HG03108 (cell line): Measurements from ENCODE around the gene GABRB2.

ENCODE experiments used
- ATAC-seq: cut with Tn5 transposase; IDR thresholded peaks from one replicate; pipeline ENCODE4 v1.9.1; 2021; ENCODE audit warnings: moderate library complexity; ENCODE audit not compliant: unreplicated experiment

The GABRB2 gene

DNA sequence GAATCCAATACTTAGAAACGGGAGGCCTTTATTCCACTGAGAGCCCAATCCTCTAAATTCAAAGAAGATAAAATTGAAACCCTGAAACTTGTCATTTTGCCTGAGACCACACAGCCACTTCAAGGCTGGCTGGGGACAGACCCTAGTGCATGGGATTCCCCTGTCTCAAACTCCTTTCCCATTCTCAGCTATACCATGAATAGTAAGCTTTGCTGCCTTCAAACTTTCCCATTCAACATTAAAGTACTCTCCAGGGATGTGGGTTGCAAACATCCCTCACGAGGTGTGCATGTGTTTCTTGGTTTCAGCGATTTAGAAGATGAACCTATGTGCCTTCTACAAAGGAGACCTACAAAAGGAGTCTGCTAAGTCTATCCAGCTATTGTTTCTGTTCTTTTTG is 64.6 kb downstream of the GABRB2 start:
- no peak for ATAC-seq

DNA sequence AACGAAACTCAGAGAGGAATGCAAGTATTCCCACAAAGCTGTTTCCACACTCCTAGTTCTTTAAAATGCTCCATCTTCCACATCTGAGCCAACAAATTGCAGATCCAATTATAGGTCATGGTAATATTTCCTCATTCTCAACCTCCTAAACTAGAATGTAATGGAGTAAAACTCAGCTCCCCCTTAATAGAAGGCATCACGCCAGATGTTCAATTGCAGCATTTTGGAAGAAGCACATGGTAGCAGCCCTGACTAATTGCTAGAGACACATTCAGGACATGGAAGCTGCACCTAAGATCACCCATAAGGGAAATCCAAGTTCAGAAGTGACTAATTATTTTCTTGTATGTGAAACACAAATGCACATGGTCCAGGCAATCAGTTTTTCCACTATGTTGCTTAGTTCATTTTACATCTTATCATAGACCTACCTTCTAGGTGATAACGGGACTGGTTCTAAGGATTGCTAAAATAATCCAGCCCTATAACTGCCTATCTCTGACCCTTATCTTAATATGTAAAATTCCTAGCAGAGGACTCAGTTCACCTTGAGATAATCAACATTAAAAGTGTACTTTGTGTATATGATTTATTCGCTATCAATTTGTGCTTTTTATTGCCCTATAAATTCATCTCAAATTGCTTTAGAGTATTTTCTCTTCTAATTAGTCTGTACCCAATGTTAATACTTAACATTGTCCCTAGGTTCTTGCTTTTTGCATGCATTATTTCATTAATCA is 75.1 kb downstream of the GABRB2 start:
- no peak for ATAC-seq

DNA sequence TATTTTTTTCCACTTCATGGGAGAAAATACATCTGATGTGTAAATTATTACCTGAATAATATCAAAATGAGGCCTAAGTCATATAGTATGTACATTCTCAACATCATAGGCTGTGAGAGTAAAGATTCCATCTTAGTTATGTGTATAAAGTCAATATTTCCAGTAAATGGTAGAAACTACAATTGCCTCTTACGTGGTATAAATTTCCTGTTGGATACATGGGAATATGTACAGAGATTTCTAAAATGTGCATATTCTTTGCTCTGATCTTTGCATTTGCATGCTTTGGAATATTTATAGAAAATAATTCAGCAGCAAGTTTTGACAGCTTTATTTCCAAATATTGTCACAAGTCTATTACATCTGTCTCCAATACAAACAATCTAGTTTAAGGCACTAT is 78.8 kb downstream of the GABRB2 start:
- ATAC-seq: no peak

DNA sequence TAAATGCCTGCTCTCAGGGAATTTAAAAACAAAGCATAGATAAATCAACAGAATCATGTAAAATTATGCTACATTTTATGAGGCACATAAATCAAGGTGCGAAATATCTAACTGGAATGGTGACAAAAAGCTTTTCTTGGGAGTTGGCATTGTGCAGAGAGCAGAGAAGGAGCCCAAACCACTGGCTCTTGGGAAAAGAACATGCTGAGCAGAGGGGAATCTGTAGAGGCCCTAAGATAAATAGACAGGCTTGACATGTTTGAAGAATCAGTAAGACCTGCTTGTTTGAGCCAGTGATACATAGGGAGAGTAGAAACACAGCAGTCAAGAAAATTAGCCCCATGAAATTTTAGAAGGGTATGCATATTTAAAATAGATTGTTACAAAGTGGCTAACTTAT is 85.8 kb downstream of the GABRB2 start:
- no peak for ATAC-seq

DNA sequence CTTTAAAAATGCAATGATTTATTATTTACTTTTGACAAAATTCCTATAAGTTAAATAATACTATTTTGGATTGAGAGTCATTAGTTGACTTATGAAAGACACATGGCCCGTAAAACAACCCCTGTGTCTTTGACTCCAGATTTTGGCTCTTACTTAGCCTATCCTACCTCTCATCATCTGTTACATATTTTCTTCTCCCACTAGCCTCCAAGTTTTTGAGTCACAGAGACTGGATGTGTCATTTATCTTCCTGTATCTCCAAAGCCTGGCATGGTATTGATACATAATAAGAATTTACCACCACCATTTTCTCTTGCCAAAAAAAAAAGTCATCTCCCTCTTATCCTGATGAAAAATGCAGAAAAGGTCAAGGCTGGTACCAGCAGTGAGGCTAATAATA is 99.9 kb downstream of the GABRB2 start:
- ATAC-seq: no peak

DNA sequence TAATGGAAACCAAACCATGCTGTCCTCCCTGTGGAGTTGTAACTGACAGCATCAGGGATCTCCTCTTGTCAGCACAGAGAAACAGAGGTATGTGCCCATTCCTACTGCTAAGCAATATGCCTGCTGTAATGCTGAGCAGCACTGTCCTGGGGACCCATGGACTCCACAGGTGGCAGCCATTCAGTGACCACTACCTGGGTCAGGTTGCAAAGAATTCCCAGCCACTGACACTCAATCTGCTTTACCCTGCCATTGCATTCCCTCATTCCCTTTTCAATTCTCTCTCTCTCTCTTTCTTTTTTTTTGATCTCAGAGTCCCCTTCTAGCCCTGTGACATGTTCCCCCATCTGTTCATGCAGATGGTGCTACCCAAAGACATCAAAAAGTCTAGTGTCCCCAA is 104.1 kb downstream of the GABRB2 start:
- ATAC-seq: no peak

DNA sequence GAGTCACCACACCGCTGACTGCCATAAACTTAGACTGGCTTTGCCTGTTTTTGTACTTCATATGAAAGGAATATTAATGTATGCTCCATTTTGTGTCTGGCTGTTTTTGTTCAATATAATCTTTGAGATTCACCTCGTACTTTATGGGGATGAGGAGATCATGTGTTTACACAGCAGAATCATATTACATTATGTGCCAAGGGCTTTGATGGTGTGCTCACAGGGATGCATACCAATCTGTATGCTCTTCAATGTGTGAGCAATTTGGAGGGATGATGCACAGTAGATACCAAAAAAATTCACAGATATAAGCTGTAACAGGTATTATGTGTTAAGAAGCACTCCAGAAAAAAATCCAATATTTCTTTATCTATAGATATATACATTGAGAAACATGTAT is 113.7 kb downstream of the GABRB2 start:
- no peak for ATAC-seq

DNA sequence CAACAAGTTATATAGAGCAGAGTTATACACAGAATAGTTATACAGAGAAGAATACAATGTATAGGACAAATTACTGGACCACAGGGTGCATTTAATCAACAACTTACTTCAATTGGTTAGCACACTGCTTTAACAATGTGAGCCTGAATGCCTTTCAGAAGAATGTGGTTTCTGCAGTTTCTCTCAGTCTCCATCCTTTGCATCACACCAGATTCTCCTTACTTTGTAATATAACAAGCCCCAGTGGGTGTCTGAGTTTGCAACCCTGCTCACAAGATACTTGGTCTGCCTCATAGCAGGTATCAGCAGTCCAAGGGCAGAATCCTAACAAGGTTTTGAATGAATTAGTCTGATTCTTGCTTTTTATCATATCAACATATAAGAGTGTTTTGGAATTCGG is 114.6 kb downstream of the GABRB2 start:
- no peak for ATAC-seq

DNA sequence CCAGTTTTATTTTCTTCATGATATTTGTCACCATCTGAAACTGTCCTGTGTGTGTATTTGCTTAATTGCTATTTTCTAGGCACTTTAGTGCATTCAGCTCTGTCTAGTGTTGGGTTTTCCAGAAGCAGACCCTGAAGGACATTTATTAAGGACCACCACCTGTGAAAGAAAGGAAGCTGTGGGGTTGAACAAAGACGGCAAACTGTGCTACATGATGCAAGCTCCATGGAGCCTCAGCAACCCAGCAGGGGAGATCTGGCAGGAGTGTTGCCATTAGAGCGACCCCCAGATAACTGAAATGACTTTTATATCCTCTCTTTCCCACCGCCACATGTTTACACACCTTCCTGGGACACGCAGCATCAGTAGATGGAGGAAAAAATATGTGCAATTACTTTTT is 125.5 kb downstream of the GABRB2 start:
- ATAC-seq: no peak

DNA sequence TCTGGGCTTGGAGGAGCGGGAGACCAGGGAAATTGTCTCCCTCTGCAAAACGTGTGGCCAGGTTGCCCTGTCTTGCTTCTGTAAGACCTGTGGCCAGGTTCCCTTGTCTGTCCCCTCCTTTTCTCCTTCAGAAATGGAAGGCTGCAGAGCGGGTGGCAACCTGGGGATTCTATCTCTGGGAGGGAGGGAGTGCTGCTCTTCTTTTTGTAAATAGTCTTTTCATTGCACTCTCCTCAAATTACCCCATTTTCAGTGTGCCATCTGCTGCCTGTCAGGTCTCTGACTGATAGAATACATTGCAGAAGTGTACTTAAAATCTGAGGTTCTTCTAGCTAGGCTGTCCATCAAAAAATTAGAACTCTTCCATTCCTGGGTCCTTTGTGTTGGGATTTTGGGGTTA is 126.0 kb downstream of the GABRB2 start:
- no peak for ATAC-seq

DNA sequence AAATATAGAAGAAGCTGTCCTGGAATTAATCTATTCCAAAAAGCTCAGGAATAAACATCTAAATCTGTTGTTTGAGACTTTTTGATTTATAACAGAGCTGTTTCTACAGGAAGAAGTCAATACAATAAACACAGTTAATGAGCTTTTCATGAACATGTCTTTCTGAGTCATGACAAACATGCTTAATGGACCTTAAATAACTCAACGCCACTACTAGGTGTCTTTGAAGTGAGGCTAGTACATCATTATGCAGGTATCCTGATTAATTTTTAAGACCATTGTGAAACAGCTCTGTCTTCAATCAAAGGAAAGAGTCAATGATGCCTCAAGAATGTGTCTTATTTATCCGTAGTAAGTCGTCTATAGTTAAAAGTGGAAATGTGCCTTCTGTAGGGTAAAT is 131.6 kb downstream of the GABRB2 start:
- ATAC-seq: no peak

DNA sequence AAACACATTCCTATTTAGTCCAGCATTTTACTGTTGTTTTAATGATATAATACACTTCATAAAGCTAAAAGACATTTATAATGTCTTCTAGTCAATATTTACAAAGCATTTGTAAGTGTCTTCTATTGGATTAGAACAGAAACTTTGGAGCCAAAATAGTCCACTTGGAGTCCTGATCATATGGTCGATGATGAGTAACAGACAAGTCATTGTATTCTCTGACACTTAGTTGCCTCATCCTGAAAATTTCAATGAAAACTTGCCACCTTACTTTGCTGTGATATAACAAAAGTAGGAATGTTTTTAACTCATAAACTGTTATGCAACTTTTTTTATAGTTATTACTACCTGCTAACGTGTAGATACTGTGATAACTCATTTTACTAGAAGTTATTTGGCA is 132.5 kb downstream of the GABRB2 start:
- no peak for ATAC-seq

DNA sequence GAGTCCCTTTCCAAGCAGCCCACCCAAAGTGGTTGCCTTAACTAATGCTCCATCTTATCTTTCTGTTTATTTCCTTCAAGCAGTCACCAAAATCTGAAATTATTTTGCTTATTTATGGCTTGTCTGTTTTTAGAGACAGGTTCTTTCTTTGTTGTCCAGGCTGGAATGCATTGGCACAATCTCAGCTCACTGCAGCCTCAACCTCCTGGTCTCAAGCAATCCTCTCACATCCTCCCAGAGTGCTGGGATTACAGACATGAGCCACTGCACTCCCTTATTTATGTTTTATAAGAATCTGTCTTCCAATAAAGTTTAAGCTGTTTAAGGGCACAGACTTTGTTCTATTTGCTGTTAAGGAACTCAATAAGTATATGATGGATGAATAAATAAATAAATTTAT is 133.7 kb downstream of the GABRB2 start:
- ATAC-seq: no peak

DNA sequence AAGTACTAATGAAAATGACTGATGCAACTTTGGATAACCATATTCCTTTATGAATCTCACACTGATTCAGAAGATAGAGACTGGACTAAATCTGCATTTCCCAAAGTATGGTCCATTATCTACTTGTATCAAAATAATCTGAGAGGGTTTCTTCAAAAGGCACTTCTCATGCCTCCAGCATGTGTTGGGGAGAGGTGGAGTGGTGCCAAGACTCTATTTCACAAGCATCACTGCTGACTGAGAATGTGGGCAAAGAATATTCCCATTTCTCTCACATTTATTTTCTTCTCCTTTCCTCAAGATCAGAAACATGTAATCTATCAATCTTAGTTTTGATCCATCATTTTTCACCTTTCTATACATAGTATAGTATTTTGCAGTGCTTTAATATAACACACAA is 135.4 kb downstream of the GABRB2 start:
- no peak for ATAC-seq

DNA sequence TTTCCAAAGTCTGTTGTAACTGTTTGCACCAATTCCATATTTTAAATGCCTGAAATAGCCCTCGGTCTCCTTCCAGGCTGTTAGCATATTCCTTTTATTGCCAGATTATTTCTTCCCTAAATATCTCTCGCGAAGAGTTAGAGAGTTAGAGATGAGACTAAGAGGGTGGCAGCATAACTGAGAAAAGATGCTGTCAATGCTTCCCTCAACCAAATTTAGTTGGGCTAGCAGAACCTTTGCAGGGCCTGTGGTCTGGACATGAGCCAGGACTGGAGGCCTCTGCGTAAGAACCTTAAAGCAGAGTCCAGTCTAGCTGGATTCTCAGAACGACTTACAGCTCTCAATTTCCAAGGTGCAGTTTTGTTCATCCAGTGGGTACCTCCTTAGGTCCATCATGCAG is 135.9 kb downstream of the GABRB2 start:
- no peak for ATAC-seq

DNA sequence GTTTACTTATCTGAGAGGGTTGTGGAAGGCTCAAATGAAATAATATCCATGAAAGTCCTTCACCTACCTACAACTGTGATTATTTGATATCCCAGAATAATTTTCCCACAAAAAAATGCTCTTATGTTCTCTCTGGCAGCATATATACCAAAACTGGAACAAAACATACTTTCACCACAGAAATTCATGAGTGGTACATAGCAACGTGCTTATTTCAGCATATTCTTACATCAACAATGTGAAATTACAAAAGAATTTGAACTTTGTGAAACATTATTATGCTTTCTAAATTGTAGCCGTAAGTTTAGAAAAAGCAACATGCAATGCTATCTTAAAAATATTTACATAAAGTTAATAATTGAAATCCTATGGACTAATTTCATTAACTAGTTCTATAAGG is 137.1 kb downstream of the GABRB2 start:
- no peak for ATAC-seq

DNA sequence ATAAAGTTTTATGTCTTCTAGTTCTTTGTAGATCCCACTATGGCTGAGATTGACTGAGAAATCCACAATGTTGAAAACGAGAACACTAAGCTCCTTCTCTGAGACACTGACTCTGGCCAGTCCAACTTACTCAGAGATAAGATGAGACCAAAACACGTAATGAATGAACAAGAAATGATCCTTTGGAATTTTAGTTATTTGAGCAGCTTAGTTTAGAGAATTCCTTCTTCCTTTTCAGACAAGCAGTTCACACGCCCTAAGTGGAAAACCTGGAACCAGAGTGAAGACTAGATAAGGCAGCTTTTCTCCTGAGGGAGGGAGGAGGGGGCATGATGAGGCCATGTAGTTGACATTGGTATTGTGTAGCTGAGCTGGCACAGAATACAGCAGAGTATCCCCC is 139.6 kb downstream of the GABRB2 start:
- ATAC-seq: no peak

DNA sequence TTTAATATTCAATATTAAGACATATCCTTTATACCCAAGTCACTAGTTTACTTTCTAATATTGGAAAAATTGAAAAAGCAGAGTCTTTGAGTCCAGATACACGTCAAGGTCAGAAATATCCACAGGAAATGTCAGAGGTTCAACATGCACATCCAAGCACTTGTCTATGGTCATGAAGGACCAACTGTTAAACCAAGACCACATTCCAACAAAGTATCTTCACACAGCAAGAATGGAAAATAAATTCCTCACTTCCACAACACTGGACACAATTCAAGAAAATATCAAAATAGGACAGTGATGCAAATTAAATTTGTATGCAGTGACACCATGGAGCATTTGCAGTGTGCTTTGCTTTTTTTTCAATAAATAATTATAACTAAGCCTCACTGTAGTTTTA is 142.5 kb downstream of the GABRB2 start:
- no peak for ATAC-seq

DNA sequence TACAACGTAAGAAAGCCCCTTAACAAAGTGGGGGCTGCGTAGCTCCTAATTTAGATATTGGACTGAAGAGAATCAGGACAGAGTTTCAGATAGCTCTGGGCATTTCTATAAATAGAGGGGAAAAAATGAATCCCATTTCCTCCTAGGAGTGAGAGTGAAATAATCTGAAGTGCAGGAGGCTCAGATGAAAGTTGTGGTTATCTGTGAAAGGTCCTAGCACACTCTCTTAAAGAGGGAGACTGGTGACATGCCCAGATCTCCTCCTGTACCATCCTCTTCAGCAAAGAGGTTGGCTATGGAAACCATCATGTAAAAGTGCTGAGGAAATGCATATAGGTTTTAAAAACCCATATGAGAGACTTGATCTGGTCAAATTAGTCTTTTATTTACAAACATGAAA is 143.4 kb downstream of the GABRB2 start:
- ATAC-seq: no peak

DNA sequence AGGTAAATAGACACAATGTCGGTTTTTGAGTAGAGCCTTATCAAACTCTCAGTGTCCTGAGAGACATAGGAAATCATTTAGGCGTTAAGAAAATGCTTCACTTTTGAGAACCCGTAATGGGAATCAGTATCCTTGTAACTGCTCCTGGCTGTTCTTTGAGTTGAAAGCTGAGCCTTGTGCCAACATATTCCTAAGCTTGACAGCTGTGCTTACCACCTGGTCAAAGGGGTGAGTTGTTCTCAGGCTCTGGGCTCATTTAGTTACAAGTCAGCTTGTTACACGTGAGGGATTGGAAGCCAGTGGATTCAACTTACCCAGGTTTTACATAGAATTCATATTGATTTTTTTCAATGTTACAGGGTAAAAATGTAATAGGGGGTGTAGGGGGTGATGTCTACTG is 145.9 kb downstream of the GABRB2 start:
- ATAC-seq: no peak

DNA sequence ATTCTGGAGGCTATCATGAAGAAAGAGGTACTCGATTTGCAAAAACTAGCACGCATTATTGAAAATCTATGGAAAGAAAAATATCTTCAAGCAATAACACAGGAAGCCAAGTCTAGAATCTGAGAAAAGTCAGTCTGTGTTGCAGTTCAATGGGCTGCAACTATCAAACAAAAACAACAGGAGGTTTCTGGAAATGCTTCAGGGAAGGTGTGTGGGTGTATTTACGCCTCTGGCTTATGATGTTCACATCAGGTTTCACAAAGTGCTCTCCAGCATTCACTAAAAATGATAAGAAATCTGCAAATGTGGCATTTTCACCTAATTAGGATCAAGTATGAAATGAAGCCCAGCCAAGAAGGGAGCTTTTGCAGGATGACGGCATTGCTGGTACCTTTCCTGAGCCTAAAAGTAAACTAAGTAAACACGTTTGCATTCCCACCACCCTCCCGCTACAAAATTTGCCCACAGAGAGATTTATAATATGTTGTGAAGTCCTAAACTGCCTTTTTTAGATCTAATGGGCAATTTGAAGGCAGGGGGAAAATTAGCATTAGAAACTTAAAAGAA is 146.4 kb downstream of the GABRB2 start:
- no peak for ATAC-seq

DNA sequence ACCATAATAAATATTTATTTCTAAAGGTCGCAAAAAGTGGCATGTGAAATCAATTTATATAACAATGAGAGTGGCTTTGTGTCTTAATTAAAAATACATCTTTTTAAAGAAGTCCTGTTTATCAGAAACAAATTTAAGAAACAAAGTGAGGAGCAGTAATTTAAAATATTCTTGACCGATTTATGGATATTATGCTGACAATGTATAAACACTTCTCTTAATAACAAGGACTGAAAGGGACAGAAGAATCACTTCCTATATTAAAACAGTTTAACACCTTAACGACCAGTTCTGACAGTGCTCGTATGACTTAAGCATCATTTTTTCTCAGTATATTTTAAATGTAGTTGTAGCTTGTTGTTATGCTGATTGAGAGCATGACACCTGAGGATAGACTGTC is 149.1 kb downstream of the GABRB2 start:
- ATAC-seq: no peak

DNA sequence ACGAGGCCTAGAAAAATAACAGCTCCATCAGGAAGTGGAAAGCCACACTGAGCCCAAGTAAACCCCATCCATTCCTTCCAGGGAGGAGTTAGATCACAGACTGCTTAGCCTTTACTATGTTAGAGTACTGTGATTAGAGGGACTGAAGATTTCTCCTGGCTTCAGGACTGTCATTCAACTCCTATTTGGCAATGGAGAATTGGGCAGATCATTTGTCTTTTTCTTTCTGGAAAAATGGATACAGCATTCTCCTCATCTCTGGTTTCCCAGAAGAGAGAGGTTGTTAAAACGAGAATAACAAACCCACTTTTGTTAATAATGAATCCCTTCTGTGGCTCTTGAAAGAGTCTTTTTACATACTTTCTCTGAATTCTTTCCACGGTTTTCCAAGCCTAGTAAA is 150.4 kb downstream of the GABRB2 start:
- no peak for ATAC-seq
